HFFc6 (cell line): ENCODE measurements around the gene SORCS3. TPM values are rescaled to one million over a fixed set of nuclear protein-coding genes. Genes with fewer than 3 reads are reported as not detected.

Source experiments
- DNase-seq: peaks from one replicate; pipeline ENCODE4 v3.0.0-alpha.2; 2018
- H3K27ac Mint-ChIP-seq: 2 replicates; pipeline ENCODE4 v1.8.0; 2020; ENCODE audit warnings: mild to moderate bottlenecking, mixed read lengths
- H3K27me3 Mint-ChIP-seq: 2 replicates; pipeline ENCODE4 v1.8.0; 2021; ENCODE audit warnings: mild to moderate bottlenecking, moderate library complexity, mixed read lengths; ENCODE audit not compliant: insufficient read depth
- H3K36me3 Mint-ChIP-seq: 2 replicates; pipeline ENCODE4 v1.8.0; 2021; ENCODE audit warnings: low read depth, mixed read lengths
- H3K4me1 Mint-ChIP-seq: 2 replicates; pipeline ENCODE4 v1.8.0; 2020; ENCODE audit warnings: low read depth, mixed read lengths
- H3K4me3 Mint-ChIP-seq: 2 replicates; pipeline ENCODE4 v1.8.0; 2020; ENCODE audit warnings: mild to moderate bottlenecking, moderate library complexity, mixed read lengths
- H3K9me3 Mint-ChIP-seq: 2 replicates; pipeline ENCODE4 v1.8.0; 2020; ENCODE audit warnings: mild to moderate bottlenecking, mixed read lengths
- long read RNA-seq: library from polyadenylated mRNA; unstranded; transcript quantifications from one replicate; pipeline ENCODE4 v2.0.0, GENCODE V29; 2019
- total RNA-seq, 6 experiments: library from RNA; stranded (reverse); fragmentation: NEBNext Ultra II Directional; extraction: Animal tissue kit (Norgen Biotek cat#: 25700); gene quantifications; 2 replicates in 1 of 6; 3 replicates in 5 of 6; pipeline ENCODE4 v1.2.3, GENCODE V29; 2021
- TF ChIP-seq, protein P1 (sequence below): fragments of 200-600 bp; sonication (generic); IDR thresholded peaks from 2 replicates; pipeline ENCODE4 v1.5.0; 2021; ENCODE audit warnings: antibody characterized with exemption, mild to moderate bottlenecking

SORCS3 gene
- not detected for total RNA-seq
- long read RNA-seq: 0 reads

- no peak for DNase-seq
- peaks cover 46% of the 10 kb centered on the region for H3K27me3 Mint-ChIP-seq
- TF ChIP-seq, protein P1, sequence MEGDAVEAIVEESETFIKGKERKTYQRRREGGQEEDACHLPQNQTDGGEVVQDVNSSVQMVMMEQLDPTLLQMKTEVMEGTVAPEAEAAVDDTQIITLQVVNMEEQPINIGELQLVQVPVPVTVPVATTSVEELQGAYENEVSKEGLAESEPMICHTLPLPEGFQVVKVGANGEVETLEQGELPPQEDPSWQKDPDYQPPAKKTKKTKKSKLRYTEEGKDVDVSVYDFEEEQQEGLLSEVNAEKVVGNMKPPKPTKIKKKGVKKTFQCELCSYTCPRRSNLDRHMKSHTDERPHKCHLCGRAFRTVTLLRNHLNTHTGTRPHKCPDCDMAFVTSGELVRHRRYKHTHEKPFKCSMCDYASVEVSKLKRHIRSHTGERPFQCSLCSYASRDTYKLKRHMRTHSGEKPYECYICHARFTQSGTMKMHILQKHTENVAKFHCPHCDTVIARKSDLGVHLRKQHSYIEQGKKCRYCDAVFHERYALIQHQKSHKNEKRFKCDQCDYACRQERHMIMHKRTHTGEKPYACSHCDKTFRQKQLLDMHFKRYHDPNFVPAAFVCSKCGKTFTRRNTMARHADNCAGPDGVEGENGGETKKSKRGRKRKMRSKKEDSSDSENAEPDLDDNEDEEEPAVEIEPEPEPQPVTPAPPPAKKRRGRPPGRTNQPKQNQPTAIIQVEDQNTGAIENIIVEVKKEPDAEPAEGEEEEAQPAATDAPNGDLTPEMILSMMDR: no peak
- H3K4me3 Mint-ChIP-seq: no peak within 1 kb of the TSS
- no peaks in the 10 kb centered on the region for H3K9me3 Mint-ChIP-seq
- H3K36me3 Mint-ChIP-seq: no peaks in the 10 kb centered on the region
- no peak within 1 kb of the TSS for H3K27ac Mint-ChIP-seq
- no peaks in the 10 kb centered on the region for H3K4me1 Mint-ChIP-seq
These were observed at the start of gene SORCS3 for GRCh38 chr10:104641187-104641936. SORCS3 (plus strand) TSS chr10:104641290.

DNA sequence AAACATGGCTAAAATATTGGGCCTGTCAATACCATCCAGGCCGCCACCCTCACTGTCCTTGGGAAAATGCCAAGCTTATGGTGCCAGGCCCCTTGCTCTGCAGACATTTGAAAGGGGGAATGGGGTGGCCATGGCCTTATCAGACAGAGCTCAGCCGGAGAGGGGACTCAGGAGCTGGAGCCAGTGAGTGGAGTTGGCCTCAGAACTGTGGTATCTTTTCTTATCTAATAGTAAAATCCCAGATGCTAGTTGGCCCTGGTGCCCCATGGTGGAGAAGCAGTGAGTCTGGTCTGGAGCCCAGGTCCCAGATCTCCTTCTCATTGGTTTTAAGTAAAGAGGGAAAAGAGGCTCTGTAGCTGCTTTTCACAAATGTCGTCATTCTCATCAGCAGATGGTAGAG is 49.6 kb upstream of the SORCS3 start:
- Mint-ChIP-seq H3K4me1 (peaks cover 22% of the 10 kb centered on the region), H3K27ac (no peak overlapping the region), H3K4me3 (no peak overlapping the region), H3K36me3 (no peaks in the 10 kb centered on the region), H3K27me3 (peaks cover 11% of the 10 kb centered on the region), H3K9me3 (no peaks in the 10 kb centered on the region)
- TF ChIP-seq, protein P1: no peak
- no peak for DNase-seq

GRCh38 chr10:104601166-104601565 is 39.9 kb upstream of the SORCS3 start:
- TF ChIP-seq, protein P1: no peak
- no peaks in the 10 kb centered on the region for H3K4me1 Mint-ChIP-seq
- H3K36me3 Mint-ChIP-seq: no peaks in the 10 kb centered on the region
- no peak overlapping the region for H3K27ac Mint-ChIP-seq
- no peak overlapping the region for H3K4me3 Mint-ChIP-seq
- peaks cover 32% of the 10 kb centered on the region for H3K27me3 Mint-ChIP-seq
- no peak for DNase-seq
- no peaks in the 10 kb centered on the region for H3K9me3 Mint-ChIP-seq

GRCh38 chr10:104608091-104608828 is 32.8 kb upstream of the SORCS3 start:
- no peak for DNase-seq
- Mint-ChIP-seq H3K27me3 (peaks cover 11% of the 10 kb centered on the region), H3K9me3 (peaks cover 6% of the 10 kb centered on the region; the same call in 1 of the 2 replicates), H3K27ac (no peak overlapping the region), H3K4me3 (no peak overlapping the region), H3K4me1 (peaks cover 12% of the 10 kb centered on the region), H3K36me3 (peaks cover 7% of the 10 kb centered on the region; the same call in 1 of the 2 replicates)
- TF ChIP-seq, protein P1: no peak

GRCh38 chr10:104612571-104613205 is 28.4 kb upstream of the SORCS3 start:
- TF ChIP-seq, protein P1: peak; percentile 35
- Mint-ChIP-seq H3K9me3 (peaks cover 6% of the 10 kb centered on the region; the same call in 1 of the 2 replicates), H3K36me3 (peaks cover 7% of the 10 kb centered on the region; the same call in 1 of the 2 replicates), H3K27me3 (peaks cover 3% of the 10 kb centered on the region), H3K4me1 (peaks cover 22% of the 10 kb centered on the region), H3K4me3 (no peak overlapping the region), H3K27ac (no peak overlapping the region)
- peak; percentile 16 for DNase-seq
